Measurements from ENCODE around the gene ATP5PO. TPM values are rescaled to one million over a fixed set of nuclear protein-coding genes. Genes with fewer than 3 reads are reported as not detected.

The ATP5PO gene
- polyA plus RNA-seq, 1 of the 3 experiments (the other 2 are of a cell fraction): 148 TPM

DNA sequence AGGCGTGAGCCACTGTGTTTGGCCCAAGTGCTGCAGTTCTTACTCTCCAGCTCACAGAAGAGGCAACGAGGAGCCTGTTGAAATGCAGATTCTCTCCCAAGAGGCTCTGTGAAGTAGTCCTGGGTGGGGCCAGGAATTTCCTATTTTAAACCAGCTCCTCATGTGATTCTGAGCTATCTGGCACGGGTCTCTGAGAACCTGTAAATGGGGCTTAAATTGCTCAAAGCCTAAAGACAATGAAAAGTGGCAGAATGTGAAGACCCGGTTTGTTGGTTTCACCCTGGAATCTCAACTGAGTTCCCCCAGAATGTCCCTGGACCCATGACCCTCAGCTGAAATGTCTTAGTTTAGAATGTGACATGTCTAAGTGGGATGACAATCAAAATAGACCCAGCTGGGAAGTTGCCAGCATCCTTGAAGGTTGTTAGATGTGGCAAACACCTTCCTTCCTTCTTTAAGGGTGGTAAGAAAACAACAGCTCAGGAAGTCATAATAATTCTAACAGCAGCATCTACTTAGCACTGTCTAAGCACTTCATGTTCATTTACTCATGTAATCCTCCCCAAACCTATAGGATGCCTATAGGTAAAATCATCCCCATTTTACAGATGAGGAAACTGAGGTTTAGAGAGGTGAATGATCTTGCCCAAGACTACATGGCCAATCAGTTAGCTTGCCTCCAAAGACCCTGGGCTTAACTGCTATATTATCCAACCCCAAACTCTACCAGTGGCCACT, 20.9 kb upstream of the ATP5PO start:
- TF ChIP-seq, protein P1, sequence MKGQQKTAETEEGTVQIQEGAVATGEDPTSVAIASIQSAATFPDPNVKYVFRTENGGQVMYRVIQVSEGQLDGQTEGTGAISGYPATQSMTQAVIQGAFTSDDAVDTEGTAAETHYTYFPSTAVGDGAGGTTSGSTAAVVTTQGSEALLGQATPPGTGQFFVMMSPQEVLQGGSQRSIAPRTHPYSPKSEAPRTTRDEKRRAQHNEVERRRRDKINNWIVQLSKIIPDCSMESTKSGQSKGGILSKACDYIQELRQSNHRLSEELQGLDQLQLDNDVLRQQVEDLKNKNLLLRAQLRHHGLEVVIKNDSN (IDR thresholded peaks at IDR 0.05; ENCODE audit: borderline replicate concordance, low read depth): no peak
- TF ChIP-seq POLR2AphosphoS5 (IDR thresholded peaks at IDR 0.05; ENCODE audit: low read depth, low read length) (no peak), RXRA (IDR thresholded peaks at IDR 0.05; ENCODE audit: borderline replicate concordance, low read depth) (no peak), ELF1 (IDR thresholded peaks at IDR 0.05) (no peak), SMC3 (IDR thresholded peaks at IDR 0.05; ENCODE audit: low read depth, low read length) (no peak), TAF1 (IDR thresholded peaks at IDR 0.05; ENCODE audit: borderline replicate concordance, low read depth, low read length) (no peak), EP300 (IDR thresholded peaks at IDR 0.05; ENCODE audit: borderline replicate concordance in 1 of 2, low read depth in 1 of 2, low read length in 1 of 2) (no peak), YY1 (IDR thresholded peaks at IDR 0.05; ENCODE audit: low read depth) (no peak), RAD21 (IDR thresholded peaks at IDR 0.05; ENCODE audit: low read length) (no peak), JUND (IDR thresholded peaks at IDR 0.05) (no peak), MEF2A (IDR thresholded peaks at IDR 0.05; ENCODE audit: borderline replicate concordance, low read depth) (no peak), CHD2 (IDR thresholded peaks at IDR 0.05; ENCODE audit: low read length, partially characterized antibody) (no peak), TCF12 (IDR thresholded peaks at IDR 0.05) (no peak), FOSL2 (IDR thresholded peaks at IDR 0.05; ENCODE audit: borderline replicate concordance, low read depth) (no peak), GABPA (IDR thresholded peaks at IDR 0.05; ENCODE audit: low read depth) (no peak)
- TF ChIP-seq, protein P2, sequence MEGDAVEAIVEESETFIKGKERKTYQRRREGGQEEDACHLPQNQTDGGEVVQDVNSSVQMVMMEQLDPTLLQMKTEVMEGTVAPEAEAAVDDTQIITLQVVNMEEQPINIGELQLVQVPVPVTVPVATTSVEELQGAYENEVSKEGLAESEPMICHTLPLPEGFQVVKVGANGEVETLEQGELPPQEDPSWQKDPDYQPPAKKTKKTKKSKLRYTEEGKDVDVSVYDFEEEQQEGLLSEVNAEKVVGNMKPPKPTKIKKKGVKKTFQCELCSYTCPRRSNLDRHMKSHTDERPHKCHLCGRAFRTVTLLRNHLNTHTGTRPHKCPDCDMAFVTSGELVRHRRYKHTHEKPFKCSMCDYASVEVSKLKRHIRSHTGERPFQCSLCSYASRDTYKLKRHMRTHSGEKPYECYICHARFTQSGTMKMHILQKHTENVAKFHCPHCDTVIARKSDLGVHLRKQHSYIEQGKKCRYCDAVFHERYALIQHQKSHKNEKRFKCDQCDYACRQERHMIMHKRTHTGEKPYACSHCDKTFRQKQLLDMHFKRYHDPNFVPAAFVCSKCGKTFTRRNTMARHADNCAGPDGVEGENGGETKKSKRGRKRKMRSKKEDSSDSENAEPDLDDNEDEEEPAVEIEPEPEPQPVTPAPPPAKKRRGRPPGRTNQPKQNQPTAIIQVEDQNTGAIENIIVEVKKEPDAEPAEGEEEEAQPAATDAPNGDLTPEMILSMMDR (IDR thresholded peaks at IDR 0.05): no peak
- TF ChIP-seq, protein P3, sequence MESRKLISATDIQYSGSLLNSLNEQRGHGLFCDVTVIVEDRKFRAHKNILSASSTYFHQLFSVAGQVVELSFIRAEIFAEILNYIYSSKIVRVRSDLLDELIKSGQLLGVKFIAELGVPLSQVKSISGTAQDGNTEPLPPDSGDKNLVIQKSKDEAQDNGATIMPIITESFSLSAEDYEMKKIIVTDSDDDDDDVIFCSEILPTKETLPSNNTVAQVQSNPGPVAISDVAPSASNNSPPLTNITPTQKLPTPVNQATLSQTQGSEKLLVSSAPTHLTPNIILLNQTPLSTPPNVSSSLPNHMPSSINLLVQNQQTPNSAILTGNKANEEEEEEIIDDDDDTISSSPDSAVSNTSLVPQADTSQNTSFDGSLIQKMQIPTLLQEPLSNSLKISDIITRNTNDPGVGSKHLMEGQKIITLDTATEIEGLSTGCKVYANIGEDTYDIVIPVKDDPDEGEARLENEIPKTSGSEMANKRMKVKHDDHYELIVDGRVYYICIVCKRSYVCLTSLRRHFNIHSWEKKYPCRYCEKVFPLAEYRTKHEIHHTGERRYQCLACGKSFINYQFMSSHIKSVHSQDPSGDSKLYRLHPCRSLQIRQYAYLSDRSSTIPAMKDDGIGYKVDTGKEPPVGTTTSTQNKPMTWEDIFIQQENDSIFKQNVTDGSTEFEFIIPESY (IDR thresholded peaks at IDR 0.05; ENCODE audit: borderline replicate concordance, low read depth): no peak
- TF ChIP-seq, protein P4, sequence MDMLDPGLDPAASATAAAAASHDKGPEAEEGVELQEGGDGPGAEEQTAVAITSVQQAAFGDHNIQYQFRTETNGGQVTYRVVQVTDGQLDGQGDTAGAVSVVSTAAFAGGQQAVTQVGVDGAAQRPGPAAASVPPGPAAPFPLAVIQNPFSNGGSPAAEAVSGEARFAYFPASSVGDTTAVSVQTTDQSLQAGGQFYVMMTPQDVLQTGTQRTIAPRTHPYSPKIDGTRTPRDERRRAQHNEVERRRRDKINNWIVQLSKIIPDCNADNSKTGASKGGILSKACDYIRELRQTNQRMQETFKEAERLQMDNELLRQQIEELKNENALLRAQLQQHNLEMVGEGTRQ (IDR thresholded peaks at IDR 0.05; ENCODE audit: borderline replicate concordance, low read depth, low read length): no peak
- TF ChIP-seq, protein P5, sequence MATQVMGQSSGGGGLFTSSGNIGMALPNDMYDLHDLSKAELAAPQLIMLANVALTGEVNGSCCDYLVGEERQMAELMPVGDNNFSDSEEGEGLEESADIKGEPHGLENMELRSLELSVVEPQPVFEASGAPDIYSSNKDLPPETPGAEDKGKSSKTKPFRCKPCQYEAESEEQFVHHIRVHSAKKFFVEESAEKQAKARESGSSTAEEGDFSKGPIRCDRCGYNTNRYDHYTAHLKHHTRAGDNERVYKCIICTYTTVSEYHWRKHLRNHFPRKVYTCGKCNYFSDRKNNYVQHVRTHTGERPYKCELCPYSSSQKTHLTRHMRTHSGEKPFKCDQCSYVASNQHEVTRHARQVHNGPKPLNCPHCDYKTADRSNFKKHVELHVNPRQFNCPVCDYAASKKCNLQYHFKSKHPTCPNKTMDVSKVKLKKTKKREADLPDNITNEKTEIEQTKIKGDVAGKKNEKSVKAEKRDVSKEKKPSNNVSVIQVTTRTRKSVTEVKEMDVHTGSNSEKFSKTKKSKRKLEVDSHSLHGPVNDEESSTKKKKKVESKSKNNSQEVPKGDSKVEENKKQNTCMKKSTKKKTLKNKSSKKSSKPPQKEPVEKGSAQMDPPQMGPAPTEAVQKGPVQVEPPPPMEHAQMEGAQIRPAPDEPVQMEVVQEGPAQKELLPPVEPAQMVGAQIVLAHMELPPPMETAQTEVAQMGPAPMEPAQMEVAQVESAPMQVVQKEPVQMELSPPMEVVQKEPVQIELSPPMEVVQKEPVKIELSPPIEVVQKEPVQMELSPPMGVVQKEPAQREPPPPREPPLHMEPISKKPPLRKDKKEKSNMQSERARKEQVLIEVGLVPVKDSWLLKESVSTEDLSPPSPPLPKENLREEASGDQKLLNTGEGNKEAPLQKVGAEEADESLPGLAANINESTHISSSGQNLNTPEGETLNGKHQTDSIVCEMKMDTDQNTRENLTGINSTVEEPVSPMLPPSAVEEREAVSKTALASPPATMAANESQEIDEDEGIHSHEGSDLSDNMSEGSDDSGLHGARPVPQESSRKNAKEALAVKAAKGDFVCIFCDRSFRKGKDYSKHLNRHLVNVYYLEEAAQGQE (IDR thresholded peaks at IDR 0.05; ENCODE audit: low read depth, low read length): no peak
- H3F3A ChIP-seq (replicated peaks; ENCODE audit: insufficient read depth): no peaks in the 10 kb centered on the region
- no peaks in the 10 kb centered on the region for H3K27me3 ChIP-seq (ENCODE audit: insufficient read depth)
- POLR2A ChIA-PET: no interaction called here
- no peak overlapping the region for H3K27ac ChIP-seq (ENCODE audit: low read depth in 2 of 2, low read length in 1 of 2)
- no peak overlapping the region for H3K4me2 ChIP-seq
- DNase-seq: no peak
- H3K9me3 ChIP-seq: no peaks in the 10 kb centered on the region
- CTCF ChIA-PET: interaction anchor here (1.3 to 6.8 kb wide), 2 partner anchors 13 to 411 kb away, joined by 4 to 54 read pairs; no protein-coding TSS in a partner anchor
- H3K36me3 ChIP-seq (replicated peaks in 1 of 2; ENCODE audit: control insufficient read depth in 1 of 2, insufficient read depth in 2 of 2, low read length in 1 of 2): no peaks in the 10 kb centered on the region
- peaks cover 3 to 6% of the 10 kb centered on the region in 2 experiments; a peak in 2 of 4 replicates for H3K4me1 ChIP-seq (ENCODE audit: control insufficient read depth in 1 of 2, insufficient read depth in 2 of 2, low read depth in 1 of 2, low read length in 1 of 2)
- H3K9ac ChIP-seq: no peak overlapping the region
- no peak overlapping the region for H2AFZ ChIP-seq (ENCODE audit: low read depth)
- H4K20me1 ChIP-seq (ENCODE audit: insufficient read depth): no peaks in the 10 kb centered on the region
- H3K4me3 ChIP-seq (ENCODE audit: low read depth in 2 of 2, low read length in 1 of 2): no peak overlapping the region
- H3K9me2 ChIP-seq: no peaks in the 10 kb centered on the region
- WGBS (ENCODE audit: low lambda C conversion rate): 71% methylated on average over 4 of the region's 4 CpGs
- no peaks in the 10 kb centered on the region for H3K79me2 ChIP-seq (ENCODE audit: insufficient read depth)

Measured in SK-N-SH (cell line).